GM12873 (cell line): ENCODE results near the gene DCAF4.
A peak's percentile ranks its signal among the peaks of the same experiment; 100 is the strongest.

Source experiments
- CTCF ChIP-seq: IDR thresholded peaks from 2 replicates; pipeline ENCODE4 v1.5.1; 2012; ENCODE audit warnings: low read depth, mild to moderate bottlenecking, moderate library complexity, low read length, control low read depth; ENCODE audit not compliant: insufficient read depth; ENCODE audit errors: missing control alignments

DCAF4 gene

GRCh38 chr14:72965249-72965648 lies 39.0 kb downstream of the DCAF4 start:
- no peak for TF ChIP-seq CTCF

- TF ChIP-seq CTCF: no peak
Observed at GRCh38 chr14:72966038-72966437, 39.8 kb downstream of the DCAF4 start.

GRCh38 chr14:72968316-72968715 lies 42.1 kb downstream of the DCAF4 start:
- no peak for TF ChIP-seq CTCF

GRCh38 chr14:72970058-72970630 lies 43.9 kb downstream of the DCAF4 start:
- no peak for TF ChIP-seq CTCF

- no peak for TF ChIP-seq CTCF
Observed at GRCh38 chr14:72970824-72971434, 44.7 kb downstream of the DCAF4 start.

- TF ChIP-seq CTCF: no peak
Observed at GRCh38 chr14:72974661-72975060, 48.4 kb downstream of the DCAF4 start.

GRCh38 chr14:72975770-72976169 lies 49.5 kb downstream of the DCAF4 start:
- TF ChIP-seq CTCF: peak; percentile 21
